Effector CD8-positive, alpha-beta T cell (primary cell): ENCODE measurements around the gene NPHP3.
"Not testable (repeated sequence)": the region's sequence is repeated elsewhere in the genome, so short reads cannot be mapped to it uniquely, and the experiment has no call there.

Source experiments
- DNase-seq: peaks from one replicate; lab custom pipeline; 2025; lab: John Stamatoyannopoulos, UW

Gene NPHP3

GRCh38 chr3:132645058-132645457, 77.2 kb downstream of the NPHP3 start:
- no peak for DNase-seq

GRCh38 chr3:132643366-132643765, 78.8 kb downstream of the NPHP3 start:
- DNase-seq = no peak

- DNase-seq = no peak
Observed at GRCh38 chr3:132642539-132642847, 79.7 kb downstream of the NPHP3 start.

GRCh38 chr3:132641837-132642538, 80.2 kb downstream of the NPHP3 start:
- no peak for DNase-seq

- DNase-seq = not testable (repeated sequence)
Observed at GRCh38 chr3:132641427-132641826, 80.8 kb downstream of the NPHP3 start.

GRCh38 chr3:132638706-132639105, 83.5 kb downstream of the NPHP3 start:
- DNase-seq = no peak

GRCh38 chr3:132637590-132637989, 84.6 kb downstream of the NPHP3 start:
- no peak for DNase-seq

GRCh38 chr3:132635052-132635451, 87.2 kb downstream of the NPHP3 start:
- no peak for DNase-seq
